OCI-LY7 (cell line): ENCODE data around the gene NEAT1. TPM values are rescaled to one million over a fixed set of nuclear protein-coding genes. Genes with fewer than 3 reads are reported as not detected.
A peak's percentile ranks its signal among the peaks of the same experiment; 100 is the strongest.
"Not testable (repeated sequence)": the region's sequence is repeated elsewhere in the genome, so short reads cannot be mapped to it uniquely, and the experiment has no call there.

Experiments used
- BruUV-seq: library from RNA; stranded (reverse); fragments of 400-500 nt; replicated peaks from 2 replicates; lab custom pipeline; 2021; lab: Mats Ljungman, UMichigan
- CTCF ChIA-PET: fragments of 300-600 bp; sonication (Branson Sonifier 250); formaldehyde crosslinking; loops from one replicate; lab custom pipeline; 2022; ENCODE audit warnings: antibody characterized with exemption; ENCODE audit not compliant: unreplicated experiment; lab: Charles Lee
- POLR2A ChIA-PET: fragments of 300-600 bp; sonication (Branson Sonifier 250); formaldehyde crosslinking; loops from one replicate; lab custom pipeline; 2022; ENCODE audit warnings: antibody characterized with exemption; lab: Charles Lee
- DNase-seq: peaks from one replicate; pipeline ENCODE4 v3.0.0-alpha.2; 2015; ENCODE audit warnings: low spot score
- H2AFZ ChIP-seq: fragments of 200-600 bp; sonication (generic), shearing (Covaris generic); 2 replicates; pipeline ENCODE4 v1.6.1; 2014; ENCODE audit warnings: mild to moderate bottlenecking, antibody characterized with exemption, low read length, moderate library complexity
- H3K27ac ChIP-seq: fragments of 200-600 bp; sonication (generic); 2 replicates; pipeline ENCODE4 v1.5.1; 2014; ENCODE audit warnings: mixed run types, low read depth, mild to moderate bottlenecking, moderate library complexity, low read length, inconsistent platforms; ENCODE audit not compliant: poor library complexity, severe bottlenecking
- H3K36me3 ChIP-seq: fragments of 200-600 bp; sonication (generic); 2 replicates; pipeline ENCODE4 v1.6.1; 2014; ENCODE audit warnings: mild to moderate bottlenecking, antibody characterized with exemption, low read length, moderate library complexity, mixed read lengths; ENCODE audit not compliant: insufficient read depth
- H3K4me1 ChIP-seq: fragments of 200-600 bp; sonication (generic); 2 replicates; pipeline ENCODE4 v1.5.1; 2014; ENCODE audit warnings: mild to moderate bottlenecking, low read length; ENCODE audit not compliant: insufficient read depth, poor library complexity, severe bottlenecking
- H3K4me2 ChIP-seq: fragments of 200-600 bp; sonication (generic); 2 replicates; pipeline ENCODE4 v1.6.1; 2014; ENCODE audit warnings: mild to moderate bottlenecking, low read length
- H3K4me3 ChIP-seq: fragments of 200-600 bp; sonication (generic); 2 replicates; pipeline ENCODE4 v1.5.1; 2014; ENCODE audit warnings: mild to moderate bottlenecking, low read depth, low read length; ENCODE audit not compliant: poor library complexity, severe bottlenecking
- H3K79me2 ChIP-seq: fragments of 200-600 bp; sonication (generic); 2 replicates; pipeline ENCODE4 v1.6.1; 2016; ENCODE audit warnings: low read depth, mild to moderate bottlenecking, low read length, moderate library complexity, mixed read lengths; ENCODE audit not compliant: insufficient read depth
- H3K9me2 ChIP-seq: fragments of 200-600 bp; sonication (generic); 2 replicates; pipeline ENCODE4 v1.6.1; 2016; ENCODE audit warnings: mild to moderate bottlenecking, low read length, mixed read lengths; ENCODE audit not compliant: insufficient read depth
- H3K9me3 ChIP-seq: fragments of 200-600 bp; sonication (generic); 2 replicates; pipeline ENCODE4 v1.6.1; 2014; ENCODE audit warnings: mild to moderate bottlenecking, mixed run types, low read length, mixed read lengths
- H4K20me1 ChIP-seq: fragments of 200-600 bp; sonication (generic); 2 replicates; pipeline ENCODE4 v1.6.1; 2014; ENCODE audit warnings: mild to moderate bottlenecking, antibody characterized with exemption, low read length, moderate library complexity, mixed read lengths; ENCODE audit not compliant: insufficient read depth
- CTCF ChIP-seq: fragments of 200-600 bp; sonication (generic); conservative IDR thresholded peaks from 2 replicates; pipeline ENCODE4 v1.5.1; 2014; ENCODE audit warnings: mild to moderate bottlenecking, antibody characterized with exemption, low read length, moderate library complexity, mixed read lengths
- EZH2phosphoT487 ChIP-seq: fragments of 200-600 bp; sonication (generic); IDR thresholded peaks from 2 replicates; pipeline ENCODE4 v1.6.1; 2018; ENCODE audit warnings: low read depth, borderline replicate concordance, mild to moderate bottlenecking, mixed run types, antibody characterized with exemption, low read length, moderate library complexity, mixed read lengths
- intact Hi-C: fragments of 100-400 bp; cut with micrococcal nuclease; formaldehyde crosslinking; loops from one replicate; pipeline ENCODE4 v1.10.0; 2022; ENCODE audit not compliant: unreplicated experiment
- total RNA-seq, 2 experiments: library from RNA; depleted of rRNA in 1 of 2; stranded (reverse); fragments of >200 nt in 1 of 2; shearing (Covaris generic) in 1 of 2; gene quantifications; 2 replicates each; pipeline ENCODE4 v1.2.3, GENCODE V29; 2014 to 2022

The NEAT1 gene
- total RNA-seq, 2 experiments from 2014 or later = 30.1 to 440 TPM

GRCh38 chr11:65448418-65449105, 26.0 kb downstream of the NEAT1 start:
- H3K36me3 ChIP-seq = no peaks in the 10 kb centered on the region
- TF ChIP-seq CTCF (no peak), EZH2phosphoT487 (no peak)
- H3K4me3 ChIP-seq = no peak overlapping the region
- peaks cover 45% of the 10 kb centered on the region for H3K4me1 ChIP-seq
- H3K9me2 ChIP-seq = no peaks in the 10 kb centered on the region
- no TSS peak for BruUV-seq
- no peak overlapping the region for H3K4me2 ChIP-seq
- intact Hi-C loops = no loop called here
- no peak for DNase-seq
- H4K20me1 ChIP-seq = no peaks in the 10 kb centered on the region
- CTCF ChIA-PET = no interaction called here
- H3K79me2 ChIP-seq = no peaks in the 10 kb centered on the region
- POLR2A ChIA-PET = no interaction called here
- no peak overlapping the region for H2AFZ ChIP-seq
- no peaks in the 10 kb centered on the region for H3K9me3 ChIP-seq
- H3K27ac ChIP-seq = peak overlapping the region; percentile 12

- H3K9me3 ChIP-seq, H3K9me2 ChIP-seq, H2AFZ ChIP-seq, BruUV-seq, intact Hi-C loops, H3K4me3 ChIP-seq, CTCF ChIA-PET, H3K36me3 ChIP-seq, POLR2A ChIA-PET, H4K20me1 ChIP-seq, DNase-seq, H3K4me2 ChIP-seq, H3K27ac ChIP-seq: not testable (repeated sequence)
- H3K79me2 ChIP-seq = peaks cover 13% of the 10 kb centered on the region; the same call in 1 of the 2 replicates
- H3K4me1 ChIP-seq = peaks cover 28% of the 10 kb centered on the region
These were observed 28.7 kb downstream of the NEAT1 start for GRCh38 chr11:65451301-65451700.

- H3K36me3 ChIP-seq, H2AFZ ChIP-seq, H3K9me2 ChIP-seq, POLR2A ChIA-PET, CTCF ChIA-PET, DNase-seq, intact Hi-C loops, H3K27ac ChIP-seq, H3K9me3 ChIP-seq, BruUV-seq, H3K4me3 ChIP-seq, H3K4me2 ChIP-seq, H4K20me1 ChIP-seq: not testable (repeated sequence)
- H3K79me2 ChIP-seq = peaks cover 22% of the 10 kb centered on the region; the same call in 1 of the 2 replicates
- H3K4me1 ChIP-seq = peaks cover 35% of the 10 kb centered on the region
These were observed 29.7 kb downstream of the NEAT1 start for GRCh38 chr11:65452259-65452658.
